NCI-H187 (cell line): ENCODE results near the gene PER2.
"Not testable (repeated sequence)": the region's sequence is repeated elsewhere in the genome, so short reads cannot be mapped to it uniquely, and the experiment has no call there.

Experiments used
- DNase-seq, 2 experiments: peaks; one replicate each; lab custom pipeline; 2025; lab: John Stamatoyannopoulos, UW

PER2 gene, protein sequence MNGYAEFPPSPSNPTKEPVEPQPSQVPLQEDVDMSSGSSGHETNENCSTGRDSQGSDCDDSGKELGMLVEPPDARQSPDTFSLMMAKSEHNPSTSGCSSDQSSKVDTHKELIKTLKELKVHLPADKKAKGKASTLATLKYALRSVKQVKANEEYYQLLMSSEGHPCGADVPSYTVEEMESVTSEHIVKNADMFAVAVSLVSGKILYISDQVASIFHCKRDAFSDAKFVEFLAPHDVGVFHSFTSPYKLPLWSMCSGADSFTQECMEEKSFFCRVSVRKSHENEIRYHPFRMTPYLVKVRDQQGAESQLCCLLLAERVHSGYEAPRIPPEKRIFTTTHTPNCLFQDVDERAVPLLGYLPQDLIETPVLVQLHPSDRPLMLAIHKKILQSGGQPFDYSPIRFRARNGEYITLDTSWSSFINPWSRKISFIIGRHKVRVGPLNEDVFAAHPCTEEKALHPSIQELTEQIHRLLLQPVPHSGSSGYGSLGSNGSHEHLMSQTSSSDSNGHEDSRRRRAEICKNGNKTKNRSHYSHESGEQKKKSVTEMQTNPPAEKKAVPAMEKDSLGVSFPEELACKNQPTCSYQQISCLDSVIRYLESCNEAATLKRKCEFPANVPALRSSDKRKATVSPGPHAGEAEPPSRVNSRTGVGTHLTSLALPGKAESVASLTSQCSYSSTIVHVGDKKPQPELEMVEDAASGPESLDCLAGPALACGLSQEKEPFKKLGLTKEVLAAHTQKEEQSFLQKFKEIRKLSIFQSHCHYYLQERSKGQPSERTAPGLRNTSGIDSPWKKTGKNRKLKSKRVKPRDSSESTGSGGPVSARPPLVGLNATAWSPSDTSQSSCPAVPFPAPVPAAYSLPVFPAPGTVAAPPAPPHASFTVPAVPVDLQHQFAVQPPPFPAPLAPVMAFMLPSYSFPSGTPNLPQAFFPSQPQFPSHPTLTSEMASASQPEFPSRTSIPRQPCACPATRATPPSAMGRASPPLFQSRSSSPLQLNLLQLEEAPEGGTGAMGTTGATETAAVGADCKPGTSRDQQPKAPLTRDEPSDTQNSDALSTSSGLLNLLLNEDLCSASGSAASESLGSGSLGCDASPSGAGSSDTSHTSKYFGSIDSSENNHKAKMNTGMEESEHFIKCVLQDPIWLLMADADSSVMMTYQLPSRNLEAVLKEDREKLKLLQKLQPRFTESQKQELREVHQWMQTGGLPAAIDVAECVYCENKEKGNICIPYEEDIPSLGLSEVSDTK (N-terminal part only)

DNA sequence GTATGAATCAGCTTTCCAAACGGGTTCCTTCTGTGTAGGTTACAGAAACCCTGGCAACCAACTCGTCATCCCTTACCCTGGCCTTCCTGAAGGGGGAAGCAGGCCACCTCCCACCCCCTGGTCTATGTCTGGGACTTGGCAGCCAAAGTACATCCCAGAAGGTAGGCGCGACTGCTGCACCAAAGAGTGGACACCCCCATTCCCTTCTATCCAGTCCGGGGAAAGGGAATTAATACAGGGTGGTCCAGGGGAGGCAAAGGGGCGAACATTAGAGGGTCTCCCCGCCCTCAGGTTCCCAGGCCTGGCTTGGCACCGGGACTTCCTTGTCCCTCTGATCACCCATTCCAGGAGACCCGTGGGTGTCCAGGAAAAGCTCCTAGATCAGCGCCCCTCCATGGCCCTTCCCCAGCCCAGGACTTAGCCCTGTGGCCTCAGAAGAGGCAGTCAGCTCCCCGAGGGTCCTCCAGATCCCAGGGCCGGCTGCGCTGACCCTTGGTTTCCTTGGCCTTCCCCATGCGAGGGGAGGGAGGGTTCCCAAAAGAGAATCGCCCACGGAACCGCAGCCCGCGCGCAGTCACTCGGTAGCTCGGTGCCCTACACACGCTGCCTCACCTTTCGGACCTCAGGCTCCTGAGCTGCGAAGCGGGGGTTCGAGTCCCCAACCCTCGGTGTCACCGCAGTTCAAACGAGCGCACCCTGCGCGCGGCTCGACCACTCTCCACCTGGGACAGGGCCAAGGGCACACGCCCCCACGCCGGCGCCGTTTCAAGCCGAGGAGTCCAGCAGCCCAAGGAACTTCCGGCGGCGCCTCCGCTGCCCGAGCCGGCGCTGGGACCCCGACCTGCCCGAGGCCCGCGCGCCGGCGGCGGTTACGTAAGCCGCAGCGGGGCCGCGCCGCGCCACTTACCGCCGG lies at the start of gene PER2:
Gene PER2 (minus strand): TSS at position 874 of the 913 bp plus-strand sequence. CDS start 10,674 bp downstream, outside the sequence.
- no peak for DNase-seq

DNA sequence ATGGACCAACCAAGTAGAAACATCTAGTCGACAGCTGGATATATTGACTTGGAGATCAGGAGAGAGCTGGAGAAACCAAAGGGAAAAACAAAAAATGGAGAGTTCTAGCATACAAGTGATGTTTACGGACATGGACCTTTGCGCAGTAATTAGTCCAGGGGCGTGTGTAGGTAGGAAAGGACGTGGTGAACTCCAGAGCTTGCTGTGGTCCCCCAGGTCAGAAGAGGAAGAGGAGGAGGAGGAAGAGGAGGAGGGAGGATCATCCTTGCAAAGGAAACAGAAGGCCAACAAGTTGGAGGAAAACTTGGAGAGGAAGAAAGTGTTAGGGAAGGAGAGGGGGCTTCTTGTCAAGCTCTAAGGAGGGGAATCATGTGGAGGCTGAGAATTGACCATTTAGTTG lies 49.4 kb upstream of the PER2 start:
- no peak for DNase-seq

DNA sequence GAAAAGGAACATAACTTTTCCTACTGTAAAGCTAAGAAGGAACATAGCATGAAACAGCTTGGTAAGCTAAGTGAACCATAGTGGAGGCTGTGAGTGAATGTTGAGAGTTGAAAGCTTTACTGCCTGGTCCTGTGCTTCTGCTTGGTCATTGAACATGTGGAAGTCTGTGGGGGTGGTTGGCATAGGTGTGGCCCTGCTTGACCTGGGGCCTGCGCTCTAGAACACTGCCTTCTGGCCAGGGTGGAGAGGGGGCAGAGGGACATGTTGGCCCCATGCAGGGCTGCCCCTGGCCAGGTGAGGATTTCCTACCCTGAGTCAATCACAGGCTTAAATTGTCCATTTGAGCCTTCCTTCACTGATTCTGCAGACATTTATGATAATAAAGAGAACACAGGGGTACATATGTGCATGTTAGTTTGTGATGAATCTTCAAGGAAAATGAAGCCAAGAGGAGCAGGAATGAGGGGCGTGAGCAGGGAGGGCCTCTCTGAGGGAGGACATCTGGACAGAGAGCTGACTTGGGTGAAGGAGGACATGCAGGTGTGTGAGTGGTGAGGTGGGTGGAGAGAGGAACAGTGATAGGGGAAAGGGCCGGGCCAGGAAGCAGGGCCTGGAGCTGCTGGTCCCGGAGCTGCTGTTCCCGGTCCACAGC lies 48.5 kb upstream of the PER2 start:
- DNase-seq: no peak

DNA sequence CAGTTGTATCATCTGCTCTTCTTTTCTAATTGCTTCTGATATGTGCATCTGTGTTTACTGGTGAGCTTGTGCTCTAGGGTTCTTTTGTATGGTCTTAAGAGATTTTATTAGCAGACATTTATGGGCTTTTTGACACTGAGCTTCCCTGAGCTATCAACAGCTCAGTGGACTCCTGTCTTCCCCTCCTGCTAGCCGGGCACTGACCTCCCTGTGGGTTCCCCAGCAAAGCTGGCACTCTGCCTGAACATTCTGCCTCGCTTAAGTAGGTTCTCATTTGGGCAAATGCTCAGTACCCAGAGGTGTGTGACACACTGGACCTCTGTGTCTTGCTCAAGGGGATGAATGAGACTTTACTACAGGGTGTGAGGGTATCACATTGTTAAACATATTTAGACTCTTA lies 47.7 kb upstream of the PER2 start:
- no peak for DNase-seq

GRCh38 chr2:238335591-238335990 lies 47.2 kb upstream of the PER2 start:
- DNase-seq: not testable (repeated sequence)

GRCh38 chr2:238334885-238335284 lies 46.5 kb upstream of the PER2 start:
- DNase-seq: no peak

GRCh38 chr2:238331916-238332315 lies 43.5 kb upstream of the PER2 start:
- no peak for DNase-seq

DNA sequence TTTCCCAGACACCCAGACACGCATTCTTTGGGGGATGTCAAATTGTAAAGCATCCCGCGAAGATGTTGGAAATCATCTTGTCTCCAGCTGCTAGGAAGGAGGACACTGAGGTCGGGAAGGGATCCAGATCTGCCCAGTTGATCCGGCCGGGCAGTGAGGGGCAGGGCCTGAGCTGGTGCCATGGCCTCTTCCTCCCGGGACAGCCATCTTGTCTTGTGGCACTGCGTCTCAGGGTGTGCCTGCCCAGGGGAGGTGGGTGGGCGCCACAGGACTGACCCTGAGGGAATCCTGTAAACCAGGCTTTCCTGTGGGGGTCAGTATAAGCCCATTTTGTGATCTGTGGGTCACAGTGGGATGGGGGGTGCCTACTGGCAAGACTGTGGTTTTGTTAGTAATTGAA lies 42.0 kb upstream of the PER2 start:
- DNase-seq: no peak

DNA sequence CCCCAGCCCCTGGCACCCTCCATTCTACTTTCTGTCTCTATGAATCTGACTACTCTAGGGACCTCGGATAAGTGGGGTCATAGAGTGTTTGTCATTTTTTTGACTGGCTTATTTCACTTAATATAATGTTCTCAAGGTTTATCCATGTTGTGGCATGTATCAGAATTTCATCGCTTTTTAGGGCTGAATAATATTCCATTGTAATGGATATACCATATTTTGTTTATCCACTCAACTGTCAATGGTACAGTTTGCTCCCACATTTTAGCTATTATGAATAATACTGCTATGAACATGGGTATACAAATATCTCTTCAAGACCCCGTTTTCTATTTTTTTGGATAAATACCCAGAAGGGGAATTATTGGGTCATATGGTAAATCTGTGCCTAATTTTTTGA lies 39.3 kb upstream of the PER2 start:
- no peak for DNase-seq

GRCh38 chr2:238326801-238327365 lies 38.5 kb upstream of the PER2 start:
- no peak for DNase-seq

- no peak for DNase-seq
These were observed 37.3 kb upstream of the PER2 start for GRCh38 chr2:238325694-238326093.

DNA sequence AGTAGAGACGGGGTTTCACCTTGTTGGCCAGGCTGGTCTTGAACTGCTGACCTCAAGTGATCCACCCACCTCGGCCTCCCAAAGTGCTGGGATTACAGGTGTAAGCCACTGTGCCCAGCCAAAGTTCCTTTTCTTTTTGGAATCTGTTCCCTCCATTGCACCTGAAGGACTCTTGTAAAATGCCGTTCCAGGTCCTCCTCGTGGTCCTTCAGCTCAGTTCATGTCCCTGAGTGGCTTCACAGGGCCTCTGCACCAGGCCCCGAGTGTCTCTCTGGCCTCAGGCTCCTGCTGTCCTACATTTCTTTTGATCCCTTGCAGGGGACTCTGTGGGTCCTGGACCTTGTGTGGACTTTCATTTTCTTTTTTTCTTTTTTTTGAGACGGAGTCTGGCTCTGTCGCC lies 35.8 kb upstream of the PER2 start:
- not testable (repeated sequence) for DNase-seq

DNA sequence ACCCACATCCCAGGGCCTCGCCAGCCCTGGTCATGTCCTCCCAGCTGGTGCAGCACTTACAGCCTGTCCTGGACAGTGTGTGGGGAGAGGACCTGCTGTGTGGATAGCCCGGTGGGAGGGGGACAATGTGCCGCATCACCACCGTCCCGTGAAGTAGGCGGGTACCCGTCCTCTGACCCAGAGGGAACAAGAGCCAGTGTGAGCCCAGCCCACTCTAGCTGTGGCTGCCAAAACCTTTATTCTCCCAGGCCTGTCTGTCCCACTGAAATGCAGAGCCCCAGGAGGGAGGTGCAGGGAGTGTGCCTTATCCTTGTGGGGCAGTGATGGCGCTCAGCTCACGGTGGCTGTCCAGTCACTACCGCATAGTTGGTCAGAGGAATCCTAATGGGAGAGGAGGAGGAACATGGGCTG lies 33.6 kb upstream of the PER2 start:
- no peak for DNase-seq

DNA sequence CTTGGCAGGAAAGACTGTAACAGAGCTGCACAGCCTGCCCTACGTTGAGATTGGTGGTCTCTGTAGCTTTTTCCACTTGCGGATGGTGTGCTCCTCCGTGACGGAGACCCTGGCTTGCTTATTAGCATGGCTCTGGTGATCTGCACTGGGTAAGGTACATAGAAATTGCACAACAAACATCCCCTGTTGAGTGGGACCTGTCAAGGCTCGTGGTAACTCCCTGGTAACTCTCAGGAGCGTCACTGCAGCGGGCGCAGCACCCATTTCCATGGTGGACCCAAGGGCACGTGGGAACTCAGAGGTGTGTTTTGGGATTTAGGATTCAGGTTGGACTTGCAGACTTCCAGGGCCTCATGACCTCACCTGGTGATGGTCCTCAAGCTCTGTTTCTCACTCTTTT lies 33.1 kb upstream of the PER2 start:
- no peak for DNase-seq

GRCh38 chr2:238320648-238321281 lies 32.4 kb upstream of the PER2 start:
- no peak for DNase-seq

GRCh38 chr2:238320246-238320647 lies 31.8 kb upstream of the PER2 start, which contains the start of gene TRAF3IP1:
TRAF3IP1 (plus strand) TSS chr2:238320518; CDS start chr2:238320663, 145 bp downstream.
- DNase-seq: peak; percentile 44 to 47

DNA sequence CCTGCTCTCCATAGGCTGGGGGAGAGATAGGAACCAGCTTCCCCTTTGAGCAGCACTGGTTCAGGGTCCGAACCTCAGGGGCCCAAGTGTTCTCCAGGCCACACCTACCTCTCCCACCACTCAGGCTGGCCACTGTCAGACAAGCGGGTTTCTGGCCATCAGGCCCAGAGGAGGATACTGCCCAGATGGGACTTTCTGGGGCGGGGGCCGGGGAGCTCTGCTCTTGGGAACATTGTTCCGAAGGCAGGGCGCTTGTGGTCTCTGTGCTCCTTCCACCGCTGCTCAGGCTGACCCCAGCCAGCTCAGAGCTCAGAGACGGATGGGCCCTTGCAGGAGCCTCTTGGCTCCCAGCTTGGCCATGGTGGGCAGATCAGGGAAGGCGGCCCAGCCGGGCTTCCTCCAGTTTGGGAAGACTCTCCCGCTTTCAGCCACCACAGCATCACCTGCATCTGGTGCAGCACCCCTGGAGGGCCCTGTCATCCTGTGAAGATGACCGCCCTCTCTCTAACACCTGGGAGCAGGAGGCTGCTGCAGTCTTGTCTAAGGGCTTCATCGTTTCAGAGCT lies 26.7 kb upstream of the PER2 start:
- DNase-seq: no peak

DNA sequence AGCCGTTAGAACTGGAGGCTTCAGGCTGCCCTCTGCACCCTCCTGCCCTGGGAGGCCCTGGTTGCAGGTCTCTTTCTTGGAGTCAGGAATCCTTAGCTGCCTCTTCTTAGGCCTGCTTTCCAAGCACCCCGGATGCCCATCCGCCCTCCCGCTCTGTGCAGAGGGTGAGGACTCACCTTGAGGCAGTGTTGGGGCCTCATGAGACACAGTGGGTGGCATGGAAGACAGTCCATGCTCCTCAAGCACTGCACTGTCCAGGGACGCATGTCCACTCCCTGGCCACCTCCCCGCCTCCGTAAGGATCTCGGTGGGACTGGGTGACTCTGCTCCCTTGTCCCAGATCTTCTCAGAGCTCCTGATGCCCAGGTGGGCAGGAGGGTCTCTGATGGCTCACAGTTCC lies 26.2 kb upstream of the PER2 start:
- DNase-seq: no peak

DNA sequence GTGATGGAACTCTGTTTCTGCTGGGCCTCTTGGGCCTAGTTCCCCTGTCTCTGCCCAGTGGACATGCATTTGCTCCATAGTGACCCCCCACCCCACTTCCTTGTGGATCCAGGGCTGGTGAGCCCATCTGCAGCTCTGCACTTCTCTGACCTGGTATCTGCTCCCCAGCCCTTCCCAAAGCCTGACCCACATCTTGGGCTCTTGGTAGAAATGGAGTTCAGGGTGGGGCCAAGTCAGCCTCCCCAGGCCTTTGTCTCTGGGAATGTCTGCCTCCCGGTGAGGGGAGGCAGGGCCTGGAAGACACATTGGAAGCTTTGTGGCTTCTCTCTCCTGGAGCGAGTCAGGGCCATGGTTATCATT lies 25.6 kb upstream of the PER2 start:
- DNase-seq: no peak
